NCI-H748 treated with DMSO at 0.1 percent for 48 hours (cell line): ENCODE measurements around the gene PRCC.

Source experiments
- DNase-seq: peaks from one replicate; lab custom pipeline; 2025; lab: John Stamatoyannopoulos, UW

Gene PRCC, protein sequence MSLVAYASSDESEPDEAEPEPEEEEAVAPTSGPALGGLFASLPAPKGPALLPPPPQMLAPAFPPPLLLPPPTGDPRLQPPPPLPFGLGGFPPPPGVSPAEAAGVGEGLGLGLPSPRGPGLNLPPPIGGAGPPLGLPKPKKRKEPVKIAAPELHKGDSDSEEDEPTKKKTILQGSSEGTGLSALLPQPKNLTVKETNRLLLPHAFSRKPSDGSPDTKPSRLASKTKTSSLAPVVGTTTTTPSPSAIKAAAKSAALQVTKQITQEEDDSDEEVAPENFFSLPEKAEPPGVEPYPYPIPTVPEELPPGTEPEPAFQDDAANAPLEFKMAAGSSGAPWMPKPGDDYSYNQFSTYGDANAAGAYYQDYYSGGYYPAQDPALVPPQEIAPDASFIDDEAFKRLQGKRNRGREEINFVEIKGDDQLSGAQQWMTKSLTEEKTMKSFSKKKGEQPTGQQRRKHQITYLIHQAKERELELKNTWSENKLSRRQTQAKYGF

GRCh38 chr1:156767101-156767878, at the start of gene PRCC:
Gene PRCC (plus strand): TSS chr1:156767535. CDS start chr1:156767772, 237 bp downstream.
- peak; percentile 99 for DNase-seq

- DNase-seq: no peak
Measured at GRCh38 chr1:156721131-156721530, 46.2 kb upstream of the PRCC start.

GRCh38 chr1:156721535-156721934, 45.8 kb upstream of the PRCC start:
- DNase-seq: no peak

DNA sequence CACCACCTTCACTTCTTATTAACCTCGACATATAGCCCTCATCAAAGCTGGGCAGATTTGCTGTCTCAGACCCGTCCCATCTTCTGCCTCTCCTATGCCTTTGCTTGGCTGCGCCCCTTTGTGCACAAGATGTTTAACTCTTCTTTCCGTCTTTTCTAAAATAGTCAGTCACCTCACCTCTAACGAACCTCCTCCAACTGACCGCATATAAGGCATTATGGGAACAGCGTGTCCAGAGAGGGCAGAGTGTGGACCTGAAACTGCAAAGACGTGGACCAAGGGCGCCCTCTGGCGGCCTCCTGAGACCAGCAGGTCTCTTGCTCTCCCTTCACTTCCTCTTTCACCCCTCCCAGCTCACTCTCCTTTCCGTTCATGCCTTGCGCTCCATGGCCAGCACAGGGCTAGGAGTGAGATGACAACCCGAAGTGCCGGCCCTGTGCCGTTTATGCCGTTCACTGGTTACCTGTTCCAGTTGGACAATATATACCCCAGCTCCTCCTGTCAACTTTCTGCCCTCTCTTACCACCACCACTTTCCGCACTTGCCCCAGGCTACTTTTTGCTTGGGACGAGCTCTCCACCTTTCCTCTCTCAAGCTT, 41.6 kb upstream of the PRCC start:
- peak; percentile 84 for DNase-seq

GRCh38 chr1:156726549-156727226, 40.6 kb upstream of the PRCC start:
- DNase-seq: peak; percentile 61

- DNase-seq: no peak
Measured at GRCh38 chr1:156727492-156727891, 39.8 kb upstream of the PRCC start.

GRCh38 chr1:156727926-156728598, 39.3 kb upstream of the PRCC start, which contains the start of gene METTL25B:
Gene METTL25B (plus strand): TSS chr1:156728469. CDS start chr1:156729105, 636 bp downstream.
- peak; percentile 47 for DNase-seq

- DNase-seq: peak; percentile 91
Measured at GRCh38 chr1:156728599-156729462, 38.5 kb upstream of the PRCC start, which contains the start of gene ISG20L2. Gene ISG20L2 (minus strand): TSS chr1:156728766. CDS start chr1:156727652, 1,114 bp downstream.

DNA sequence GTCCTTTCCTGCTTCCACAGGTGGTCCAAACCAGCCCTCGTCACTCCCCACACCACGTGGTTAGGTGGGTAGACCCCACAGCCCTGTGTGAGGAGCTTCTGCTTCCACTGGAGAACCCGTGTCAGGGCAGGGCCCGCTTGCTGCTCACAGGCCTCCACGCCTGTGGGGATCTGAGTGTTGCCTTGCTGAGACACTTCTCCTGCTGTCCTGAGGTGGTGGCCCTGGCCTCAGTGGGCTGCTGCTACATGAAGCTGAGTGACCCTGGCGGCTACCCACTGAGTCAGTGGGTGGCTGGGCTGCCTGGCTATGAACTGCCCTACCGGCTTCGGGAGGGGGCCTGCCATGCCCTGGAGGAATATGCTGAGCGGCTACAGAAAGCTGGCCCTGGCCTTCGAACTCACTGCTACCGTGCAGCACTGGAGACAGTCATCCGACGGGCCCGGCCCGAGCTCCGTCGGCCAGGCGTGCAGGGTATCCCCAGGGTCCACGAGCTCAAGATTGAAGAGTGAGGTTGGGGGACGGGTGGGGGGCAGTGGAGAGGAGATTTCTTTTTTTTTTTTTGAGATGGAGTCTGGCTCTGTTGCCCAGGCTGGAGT, 33.2 kb upstream of the PRCC start:
- DNase-seq: no peak

- no peak for DNase-seq
Measured at GRCh38 chr1:156738407-156738806, 28.9 kb upstream of the PRCC start.

DNA sequence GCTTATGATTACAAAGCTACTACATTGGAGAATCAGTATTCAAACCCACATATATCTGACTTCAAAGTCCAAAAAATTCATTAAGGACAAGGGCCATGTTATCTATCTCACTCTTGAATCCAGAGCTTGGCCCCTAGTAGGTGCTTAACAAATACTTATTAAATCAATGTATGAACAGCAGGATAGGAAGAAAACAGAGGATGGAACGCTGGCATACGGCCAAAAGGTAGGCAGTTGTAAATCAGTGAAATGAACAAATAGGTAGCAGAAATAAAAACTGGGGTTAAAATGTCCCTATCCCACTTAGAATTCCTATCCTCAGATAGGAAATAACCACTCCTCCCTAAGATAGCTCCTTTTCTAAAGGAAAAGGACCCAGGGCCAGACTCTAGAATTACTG, 28.4 kb upstream of the PRCC start:
- DNase-seq: no peak

- no peak for DNase-seq
Measured at GRCh38 chr1:156740237-156740740, 27.0 kb upstream of the PRCC start.

GRCh38 chr1:156740741-156741480, 26.4 kb upstream of the PRCC start, which contains the start of gene MRPL24:
Gene MRPL24 (minus strand): TSS chr1:156741088. CDS start chr1:156738704, 2,384 bp downstream.
- peak; percentile 99 for DNase-seq

DNA sequence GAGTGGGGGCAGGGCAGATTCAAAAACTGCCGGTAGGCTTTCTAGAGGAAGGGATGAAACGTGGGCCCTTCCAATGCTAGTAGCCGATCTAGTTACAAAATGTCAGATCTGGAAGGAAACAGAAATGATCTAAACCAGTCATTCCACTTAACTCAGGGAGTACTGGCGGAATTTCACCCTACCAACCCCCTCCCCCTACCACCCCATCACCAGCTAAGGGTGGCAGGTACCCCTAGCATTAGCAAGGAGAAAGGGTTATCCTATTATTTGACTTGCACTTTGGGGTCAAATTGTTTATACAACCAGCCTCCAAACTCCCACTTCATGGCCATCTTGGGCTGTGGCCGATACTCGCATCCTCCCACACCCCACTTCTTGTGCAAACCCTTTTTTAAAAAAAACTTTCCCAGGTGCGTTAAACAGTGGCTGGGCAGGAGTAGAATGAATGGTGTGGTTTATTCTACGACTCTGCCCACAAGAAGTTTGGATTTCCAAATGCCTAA, 25.8 kb upstream of the PRCC start:
- DNase-seq: no peak

GRCh38 chr1:156742017-156742416, 25.3 kb upstream of the PRCC start:
- no peak for DNase-seq

GRCh38 chr1:156742801-156743200, 24.5 kb upstream of the PRCC start:
- DNase-seq: no peak

DNA sequence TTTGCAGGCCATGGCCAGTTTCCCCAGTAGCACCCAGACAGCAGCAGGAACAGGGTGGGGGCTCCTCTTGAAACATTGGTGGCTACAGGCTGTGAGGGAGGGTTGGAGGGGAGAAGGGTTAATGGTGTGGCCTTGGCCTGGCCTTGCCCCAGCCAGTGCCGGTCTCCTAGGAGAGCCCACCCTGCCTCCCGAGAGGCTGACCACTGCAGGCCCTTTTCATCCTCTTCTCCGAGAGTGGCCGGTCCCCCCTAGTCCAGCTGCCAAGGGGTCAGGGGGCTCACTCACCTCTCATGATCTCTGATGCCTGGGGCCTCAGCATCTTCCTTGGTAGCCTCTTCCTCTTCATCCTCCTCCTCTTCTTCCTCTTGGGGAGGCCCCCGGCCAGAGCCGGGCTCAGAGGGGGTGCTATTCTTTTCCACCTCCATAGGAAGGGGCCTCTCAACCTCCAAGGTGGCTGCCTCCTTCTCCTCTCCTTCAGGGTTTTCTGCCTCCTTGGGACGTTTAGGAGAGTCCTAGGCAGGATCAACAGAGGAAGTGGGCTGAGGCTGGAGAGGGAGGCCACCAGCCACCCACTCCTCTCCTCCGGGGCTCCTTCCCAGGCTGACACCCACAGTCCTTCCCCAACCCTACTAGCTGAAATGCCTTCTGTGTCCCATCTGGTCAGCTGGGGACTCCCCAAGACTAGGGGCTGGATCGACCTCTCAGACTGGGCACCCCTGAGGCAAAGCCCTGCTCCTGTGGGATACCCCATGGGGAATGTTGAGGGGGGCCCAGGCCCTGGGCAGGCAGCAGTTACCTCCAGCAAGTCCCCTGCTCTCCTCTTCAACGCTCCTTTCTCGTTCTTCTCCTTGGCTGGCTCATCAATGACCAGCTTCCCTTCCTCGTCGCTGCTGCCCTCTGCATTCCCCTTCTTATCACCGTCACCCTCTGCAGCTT, 23.7 kb upstream of the PRCC start:
- DNase-seq: no peak
